Activated gamma-delta T cell treated with Interleukin-2 at 50 U/mL for 16 hours (primary cell): ENCODE results near the gene FIGLA.
"Not testable (repeated sequence)": the region's sequence is repeated elsewhere in the genome, so short reads cannot be mapped to it uniquely, and the experiment has no call there.

Experiments used
- DNase-seq: peaks from one replicate; pipeline ENCODE4 v3.0.0-alpha.2; 2020

The FIGLA gene

DNA sequence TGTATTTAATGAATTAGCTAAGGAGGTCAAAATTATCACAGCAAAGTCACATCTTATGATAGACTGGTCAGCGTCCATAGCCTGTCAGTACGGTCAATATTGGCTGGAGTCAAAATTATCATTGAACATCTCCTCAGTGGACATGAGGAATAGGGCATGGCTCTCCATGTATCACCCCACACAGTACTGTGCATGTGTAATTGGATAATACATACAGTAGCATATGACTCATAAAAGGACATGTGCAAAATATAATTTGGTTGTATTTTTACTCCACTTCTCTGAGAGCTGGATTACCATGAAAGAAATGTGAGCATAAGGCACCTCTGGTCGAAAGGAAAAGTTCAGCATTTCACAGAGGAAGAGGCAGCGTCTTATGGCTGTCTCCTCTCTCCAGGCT lies 47.4 kb downstream of the FIGLA start:
- no peak for DNase-seq

DNA sequence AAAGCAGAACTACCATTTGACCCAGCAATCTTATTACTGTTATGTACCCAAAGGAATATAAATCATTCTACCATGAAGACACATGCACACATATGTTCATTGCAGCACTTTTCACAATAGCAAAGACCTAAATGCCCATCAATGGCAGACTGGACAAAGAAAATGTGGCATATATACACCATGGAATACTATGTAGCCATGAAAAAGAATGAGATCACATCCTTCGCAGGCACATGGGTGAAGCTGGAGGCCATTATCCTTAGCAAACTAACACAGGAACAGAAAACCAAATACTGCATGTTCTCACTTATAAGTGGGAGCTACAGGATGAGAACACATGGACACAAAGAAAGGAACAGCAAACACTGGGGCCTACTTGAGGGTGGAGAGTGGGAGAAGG lies 51.0 kb downstream of the FIGLA start:
- DNase-seq, result not testable (repeated sequence)

- DNase-seq, result no peak
These were observed 52.3 kb downstream of the FIGLA start for GRCh38 chr2:70738159-70738558.

DNA sequence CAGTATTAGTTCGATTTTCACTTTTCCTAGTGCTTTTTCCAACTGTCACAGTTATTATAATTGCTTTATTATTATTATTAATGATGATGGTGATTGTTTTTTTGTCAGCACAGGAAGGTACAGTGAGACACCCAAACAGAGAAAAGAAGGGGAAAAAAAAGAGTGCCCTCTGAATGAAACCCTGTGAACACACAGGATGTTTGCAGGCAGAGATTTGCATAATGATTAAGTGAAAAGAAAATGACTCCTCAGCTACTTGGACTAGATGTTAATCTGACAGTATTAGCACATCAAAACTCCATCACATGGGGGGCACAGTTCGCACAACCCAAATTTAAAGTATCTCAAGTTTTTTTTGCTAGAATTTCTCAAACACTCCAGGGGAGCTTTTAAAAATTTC lies 55.4 kb downstream of the FIGLA start:
- no peak for DNase-seq

DNA sequence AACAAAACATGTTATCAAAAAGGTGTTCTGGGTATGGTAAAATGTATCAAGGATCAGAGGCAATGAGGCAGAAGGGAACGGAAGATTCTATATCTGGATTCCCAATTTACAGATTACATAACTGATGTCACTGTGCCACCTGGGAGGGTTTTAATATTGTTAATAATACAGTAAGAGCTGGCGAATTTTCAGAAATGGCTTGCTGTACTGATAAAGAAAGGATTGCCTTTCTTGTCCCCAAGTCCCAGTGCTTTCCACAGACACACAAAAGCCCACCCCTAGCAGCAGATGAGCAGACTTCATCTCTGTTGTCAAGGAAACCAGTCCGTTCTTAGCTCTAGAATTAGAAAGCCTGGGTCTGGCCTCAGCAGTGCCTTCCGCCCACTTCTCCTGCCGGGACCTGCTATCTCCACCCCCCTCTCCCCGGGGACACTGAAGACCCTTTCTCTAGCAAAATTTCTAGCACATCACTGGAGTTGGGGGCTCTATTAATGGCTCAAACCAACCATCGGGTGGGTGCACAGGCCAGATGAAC lies 56.7 kb downstream of the FIGLA start:
- no peak for DNase-seq

DNA sequence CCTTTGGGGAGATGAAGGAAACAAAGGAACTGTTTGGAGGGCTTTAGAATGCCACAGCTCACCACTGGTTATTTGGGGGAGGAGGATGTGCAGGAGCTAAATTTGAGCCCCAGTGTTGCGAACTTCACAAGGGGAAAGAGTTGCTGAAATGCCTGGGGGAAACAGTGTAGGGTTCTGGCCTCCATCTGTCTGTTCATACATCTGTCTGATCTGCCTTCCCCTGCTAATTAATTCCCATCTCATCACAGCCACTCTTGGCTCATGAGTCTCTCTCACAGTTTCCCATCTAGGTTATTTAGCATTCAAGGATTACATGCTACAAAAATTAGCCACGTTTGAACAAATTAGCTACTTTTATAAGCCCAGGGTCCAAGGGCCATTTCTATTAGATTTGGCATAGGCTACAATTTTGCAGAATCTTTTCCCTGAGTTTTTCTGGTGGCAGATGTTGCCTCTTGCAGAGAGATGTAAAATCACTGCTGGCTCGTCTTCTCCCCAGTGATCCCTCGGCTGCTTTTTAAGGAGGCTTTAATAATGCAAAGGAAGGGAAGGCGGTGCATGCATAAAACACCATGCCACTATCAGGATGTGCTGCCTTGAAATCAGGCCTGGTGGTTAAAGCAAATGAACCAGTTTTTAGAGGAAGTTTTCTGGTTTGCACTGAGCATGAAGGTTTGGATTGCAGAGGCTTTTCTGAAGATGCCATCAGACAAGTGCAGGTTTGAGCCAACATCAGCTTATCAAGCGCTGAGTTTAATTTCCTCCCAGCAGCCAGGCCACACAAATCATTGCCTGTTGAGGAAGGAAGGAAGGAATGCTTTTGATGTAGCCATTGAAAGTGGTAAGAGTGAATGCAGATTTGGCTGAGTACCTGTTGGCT lies 57.4 kb downstream of the FIGLA start:
- DNase-seq, result no peak

- no peak for DNase-seq
These were observed 59.7 kb downstream of the FIGLA start for GRCh38 chr2:70730730-70731129.

- no peak for DNase-seq
These were observed 60.8 kb downstream of the FIGLA start for GRCh38 chr2:70729647-70730046.

DNA sequence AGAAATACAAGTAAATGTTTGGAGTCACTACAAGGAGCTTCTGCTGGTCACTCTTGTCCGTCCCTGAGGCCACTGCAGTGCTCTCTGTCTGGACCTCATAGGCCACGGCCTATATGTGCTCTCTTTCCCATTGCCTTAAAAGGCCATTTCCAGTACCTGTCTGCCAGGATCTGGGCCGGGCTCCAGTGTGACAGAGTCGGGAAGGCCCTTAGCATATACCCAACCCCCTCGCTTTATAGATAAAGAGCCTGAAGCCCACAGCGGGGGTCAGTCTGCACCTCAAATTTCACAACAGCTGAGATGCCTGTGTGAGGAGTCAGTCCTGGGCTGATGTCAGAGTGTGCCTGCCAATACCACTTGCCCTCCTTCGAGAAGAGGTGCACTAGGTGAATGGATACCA lies 62.3 kb downstream of the FIGLA start:
- no peak for DNase-seq
